Mesenchymal stem cell (in vitro differentiated cells and primary cell): ENCODE data around the gene CS.

Source experiments
- DNase-seq: peaks from one replicate; pipeline ENCODE4 v3.0.0-alpha.2; 2013
- H2AFZ ChIP-seq: one replicate; pipeline ENCODE4 v1.6.1; 2013; ENCODE audit warnings: low read depth, mild to moderate bottlenecking, control low read depth, inconsistent platforms, low read length, moderate library complexity
- H2AK5ac ChIP-seq: 2 replicates; pipeline ENCODE4 v1.6.1; 2013; ENCODE audit warnings: low read length, moderate library complexity, mild to moderate bottlenecking, inconsistent platforms; ENCODE audit not compliant: severe bottlenecking
- H2BK120ac ChIP-seq: one replicate; pipeline ENCODE4 v1.6.1; 2013; ENCODE audit warnings: low read depth, mild to moderate bottlenecking, inconsistent platforms, low read length, moderate library complexity
- H2BK12ac ChIP-seq, 2 experiments: one replicate each; pipeline ENCODE4 v1.6.1; 2013; ENCODE audit warnings: inconsistent platforms in 2 of 2, low read length in 2 of 2, mild to moderate bottlenecking in 2 of 2, moderate library complexity in 2 of 2, control low read depth in 1 of 2
- H2BK15ac ChIP-seq: one replicate; pipeline ENCODE4 v1.6.1; 2013; ENCODE audit warnings: mild to moderate bottlenecking, low read depth, inconsistent platforms; ENCODE audit not compliant: poor library complexity, severe bottlenecking
- H2BK5ac ChIP-seq: 2 replicates; pipeline ENCODE4 v1.6.1; 2013; ENCODE audit warnings: low read depth, mild to moderate bottlenecking, low read length, control low read depth, inconsistent platforms; ENCODE audit not compliant: poor library complexity, severe bottlenecking
- H3K14ac ChIP-seq, 2 experiments: one replicate each; pipeline ENCODE4 v1.6.1; 2013; ENCODE audit warnings: inconsistent platforms in 2 of 2, low read length in 2 of 2, control low read depth in 1 of 2, mild to moderate bottlenecking in 1 of 2, moderate library complexity in 1 of 2
- H3K18ac ChIP-seq, 2 experiments: one replicate each; pipeline ENCODE4 v1.6.1; 2013; ENCODE audit warnings: inconsistent platforms in 2 of 2, low read length in 2 of 2, control low read depth in 1 of 2, low read depth in 1 of 2, mild to moderate bottlenecking in 1 of 2
- H3K23ac ChIP-seq, 2 experiments: one replicate each; pipeline ENCODE4 v1.6.1; 2013; ENCODE audit warnings: inconsistent platforms in 2 of 2, low read length in 2 of 2, mild to moderate bottlenecking in 2 of 2, moderate library complexity in 2 of 2, control low read depth in 1 of 2
- H3K27ac ChIP-seq: 2 replicates; pipeline ENCODE4 v1.5.1; 2013; ENCODE audit warnings: mild to moderate bottlenecking, moderate library complexity, low read length, control low read depth, inconsistent platforms; ENCODE audit not compliant: poor library complexity, severe bottlenecking
- H3K27me3 ChIP-seq, 2 experiments: 2 replicates each; pipeline versions ENCODE4 v1.6.1 to v1.7.0; 2013; ENCODE audit warnings: low read length in 2 of 2, mild to moderate bottlenecking in 2 of 2, moderate library complexity in 2 of 2, control low read depth in 1 of 2, inconsistent platforms in 1 of 2; ENCODE audit not compliant: control insufficient read depth in 1 of 2, insufficient read depth in 1 of 2
- H3K36me3 ChIP-seq, 2 experiments: 2 replicates each; pipeline versions ENCODE4 v1.6.1 to v1.7.0; 2013; ENCODE audit warnings: low read length in 2 of 2, control low read depth in 1 of 2, inconsistent platforms in 1 of 2, low read depth in 1 of 2, mild to moderate bottlenecking in 1 of 2; ENCODE audit not compliant: insufficient read depth in 2 of 2, control insufficient read depth in 1 of 2
- H3K4ac ChIP-seq, 2 experiments: one replicate each; pipeline ENCODE4 v1.6.1; 2013; ENCODE audit warnings: inconsistent platforms in 2 of 2, low read length in 2 of 2, mild to moderate bottlenecking in 2 of 2, moderate library complexity in 2 of 2, control low read depth in 1 of 2, low read depth in 1 of 2
- H3K4me1 ChIP-seq: 2 replicates; pipeline ENCODE4 v1.6.1; 2013; ENCODE audit warnings: low read depth, low read length, control low read depth; ENCODE audit not compliant: control insufficient read depth, insufficient read depth
- H3K4me2 ChIP-seq: 2 replicates; pipeline ENCODE4 v1.6.1; 2013; ENCODE audit warnings: low read length, mild to moderate bottlenecking, inconsistent platforms; ENCODE audit not compliant: poor library complexity, severe bottlenecking
- H3K4me3 ChIP-seq, 2 experiments: 2 replicates each; pipeline versions ENCODE4 v1.5.1 to v1.7.0; 2013; ENCODE audit warnings: low read length in 2 of 2, mild to moderate bottlenecking in 2 of 2, control low read depth in 1 of 2, low read depth in 1 of 2; ENCODE audit not compliant: insufficient read depth in 1 of 2
- H3K79me1 ChIP-seq: replicated peaks from 2 replicates; pipeline ENCODE4 v1.6.1; 2013; ENCODE audit warnings: mild to moderate bottlenecking, control low read depth, low read length, inconsistent platforms; ENCODE audit not compliant: poor library complexity, severe bottlenecking
- H3K9ac ChIP-seq: 2 replicates; pipeline ENCODE4 v1.7.0; 2013; ENCODE audit warnings: mild to moderate bottlenecking, low read length, moderate library complexity
- H3K9me3 ChIP-seq: 2 replicates; pipeline ENCODE4 v1.7.0; 2013; ENCODE audit warnings: mild to moderate bottlenecking, low read length; ENCODE audit not compliant: control insufficient read depth
- H4K8ac ChIP-seq: one replicate; pipeline ENCODE4 v1.6.1; 2013; ENCODE audit warnings: inconsistent platforms, mild to moderate bottlenecking, low read length, moderate library complexity
- H4K91ac ChIP-seq: one replicate; pipeline ENCODE4 v1.6.1; 2013; ENCODE audit warnings: mild to moderate bottlenecking, low read length, inconsistent platforms
- WGBS: methylation state at CpG from one replicate; pipeline ENCODE4 v1.1.7; 2013; ENCODE audit warnings: mixed read lengths; 5-methylcytosine and 5-hydroxymethylcytosine counted together

The CS gene

DNA sequence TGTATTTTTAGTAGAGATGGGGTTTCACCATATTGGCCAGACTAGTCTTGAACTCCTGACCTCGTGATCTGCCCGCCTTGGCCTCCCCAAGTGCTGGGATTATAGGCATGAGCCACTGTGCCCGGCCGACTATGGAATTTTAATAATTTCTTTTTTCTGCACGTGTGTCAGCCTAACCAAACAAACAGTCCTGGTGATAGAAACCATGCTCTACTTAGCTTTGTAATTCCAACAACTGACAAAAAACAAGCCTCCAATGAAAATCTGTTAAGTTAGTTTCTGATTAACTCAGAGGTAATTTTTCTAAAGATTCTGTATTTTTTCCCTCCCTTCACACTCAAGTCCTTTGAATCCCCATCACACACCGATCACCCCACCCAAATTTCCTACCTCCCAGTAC lies 18.1 kb downstream of the CS start:
- DNase-seq: no peak
- H2AK5ac ChIP-seq: no peak overlapping the region
- 91% methylated on average over 5 of the region's 6 CpGs for WGBS

DNA sequence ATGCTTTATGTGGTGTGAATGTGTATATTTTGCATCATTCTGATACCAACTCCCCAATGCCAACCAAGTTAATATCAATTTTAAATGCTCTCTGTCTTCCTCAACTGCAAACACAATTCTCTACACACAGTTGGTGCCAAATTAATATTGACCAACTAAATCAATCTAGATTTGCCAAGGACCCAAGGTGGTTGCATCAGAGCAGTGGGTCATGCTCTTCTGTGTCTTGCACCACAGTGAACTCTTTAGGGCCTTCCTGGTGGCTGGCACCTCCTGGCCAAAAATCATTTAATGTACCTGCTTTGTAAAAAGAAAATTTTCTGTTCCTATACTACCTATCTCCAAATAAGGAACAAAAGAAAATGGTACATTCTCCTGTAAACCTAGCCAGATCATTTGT lies 19.3 kb downstream of the CS start:
- H4K8ac ChIP-seq: no peak overlapping the region
- H3K14ac ChIP-seq: no peak overlapping the region
- H3K23ac ChIP-seq: no peak overlapping the region
- H3K27ac ChIP-seq: no peak overlapping the region
- no peak overlapping the region for H3K9ac ChIP-seq
- H3K27me3 ChIP-seq: no peaks in the 10 kb centered on the region
- no peak overlapping the region for H2AFZ ChIP-seq
- no peak overlapping the region for H4K91ac ChIP-seq
- no peak overlapping the region for H2AK5ac ChIP-seq
- H3K4ac ChIP-seq: no peak overlapping the region
- no peak overlapping the region for H3K18ac ChIP-seq
- H2BK12ac ChIP-seq: no peak overlapping the region
- no peaks in the 10 kb centered on the region for H3K9me3 ChIP-seq
- DNase-seq: no peak
- peaks cover 3% of the 10 kb centered on the region for H3K4me1 ChIP-seq
- H3K36me3 ChIP-seq: peaks cover 59 to 81% of the 10 kb centered on the region in 2 experiments
- no peak overlapping the region for H2BK15ac ChIP-seq
- peaks cover 12% of the 10 kb centered on the region for H3K79me1 ChIP-seq
- H2BK120ac ChIP-seq: no peak overlapping the region
- no peak overlapping the region for H3K4me3 ChIP-seq
- H2BK5ac ChIP-seq: no peak overlapping the region
- no peak overlapping the region for H3K4me2 ChIP-seq

More for the DNA sequence above, 18.1 kb downstream of the CS start:
- H2BK15ac ChIP-seq: no peak overlapping the region
- no peak overlapping the region for H4K8ac ChIP-seq
- H3K4me3 ChIP-seq: no peak overlapping the region
- H3K79me1 ChIP-seq: peaks cover 11% of the 10 kb centered on the region
- no peak overlapping the region for H2BK12ac ChIP-seq
- no peak overlapping the region for H4K91ac ChIP-seq
- H2BK5ac ChIP-seq: no peak overlapping the region
- H3K18ac ChIP-seq: no peak overlapping the region
- no peak overlapping the region for H3K4me2 ChIP-seq
- no peak overlapping the region for H3K23ac ChIP-seq
- H3K27ac ChIP-seq: no peak overlapping the region
- peaks cover 54 to 81% of the 10 kb centered on the region in 2 experiments for H3K36me3 ChIP-seq
- no peak overlapping the region for H3K14ac ChIP-seq
- no peak overlapping the region for H3K9ac ChIP-seq
- no peak overlapping the region for H2AFZ ChIP-seq
- H3K4me1 ChIP-seq: peaks cover 3% of the 10 kb centered on the region
- no peak overlapping the region for H2BK120ac ChIP-seq
- H3K9me3 ChIP-seq: no peaks in the 10 kb centered on the region
- no peaks in the 10 kb centered on the region for H3K27me3 ChIP-seq
- H3K4ac ChIP-seq: no peak overlapping the region

DNA sequence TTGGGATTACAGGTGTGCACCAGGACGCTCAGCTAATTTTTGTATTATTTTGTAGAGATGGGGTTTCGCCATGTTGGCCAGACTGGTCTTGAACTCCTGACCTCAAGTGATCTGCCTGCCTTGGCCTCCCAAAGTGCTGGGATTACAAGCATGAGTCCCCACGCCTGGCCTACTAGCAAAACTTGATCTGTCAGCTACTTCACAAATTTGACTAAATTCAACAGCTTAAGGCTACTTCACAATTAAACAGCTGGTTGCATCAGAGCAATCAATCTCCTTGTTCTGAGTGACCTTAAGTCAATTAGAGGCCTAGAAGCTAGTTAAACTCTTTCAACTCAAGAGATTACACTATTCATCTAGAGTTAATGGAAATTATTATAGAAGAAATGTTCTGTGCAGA lies 21.2 kb downstream of the CS start:
- no peak overlapping the region for H3K18ac ChIP-seq
- H3K9me3 ChIP-seq: no peaks in the 10 kb centered on the region
- H3K9ac ChIP-seq: no peak overlapping the region
- H3K27me3 ChIP-seq: no peaks in the 10 kb centered on the region
- no peak overlapping the region for H3K4me2 ChIP-seq
- H3K79me1 ChIP-seq: peaks cover 14% of the 10 kb centered on the region
- H4K91ac ChIP-seq: no peak overlapping the region
- WGBS: 98% methylated on average over 3 of the region's 3 CpGs
- H2AFZ ChIP-seq: no peak overlapping the region
- H4K8ac ChIP-seq: no peak overlapping the region
- no peaks in the 10 kb centered on the region for H3K4me1 ChIP-seq
- no peak overlapping the region for H3K14ac ChIP-seq
- no peak overlapping the region for H2BK120ac ChIP-seq
- peaks cover 68 to 89% of the 10 kb centered on the region in 2 experiments for H3K36me3 ChIP-seq
- H3K23ac ChIP-seq: no peak overlapping the region
- H3K4ac ChIP-seq: no peak overlapping the region
- H2AK5ac ChIP-seq: no peak overlapping the region
- no peak overlapping the region for H3K27ac ChIP-seq
- no peak for DNase-seq
- no peak overlapping the region for H2BK12ac ChIP-seq
- no peak overlapping the region for H2BK15ac ChIP-seq
- H3K4me3 ChIP-seq: no peak overlapping the region
- H2BK5ac ChIP-seq: no peak overlapping the region

DNA sequence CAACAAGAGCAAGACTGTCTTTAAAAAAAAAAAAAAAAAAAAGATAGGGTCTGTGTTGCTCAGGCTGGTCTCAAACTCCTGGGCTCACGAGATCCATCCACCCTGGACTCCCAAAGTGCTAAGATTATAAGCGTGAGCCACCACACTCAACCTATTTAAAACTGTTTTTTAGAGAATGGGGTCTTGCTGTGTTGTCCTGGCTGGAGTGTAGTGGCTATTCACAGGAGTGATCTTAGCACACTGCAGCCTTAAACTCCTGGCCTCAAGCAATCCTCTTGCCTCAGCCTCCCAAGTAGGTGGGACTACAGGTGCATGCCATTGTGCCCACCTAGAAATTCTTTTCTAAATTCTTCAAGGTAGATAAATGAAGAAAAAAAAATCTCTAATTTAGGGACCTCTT lies 25.8 kb downstream of the CS start:
- H3K9ac ChIP-seq: no peak overlapping the region
- H3K14ac ChIP-seq: no peak overlapping the region

More for the DNA sequence above, 25.8 kb downstream of the CS start:
- Histone ChIP-seq H3K27me3 (no peaks in the 10 kb centered on the region), H3K27ac (no peak overlapping the region), H3K4me2 (no peak overlapping the region), H3K4me3 (no peak overlapping the region), H3K4ac (no peak overlapping the region), H3K36me3 (peaks cover 55 to 91% of the 10 kb centered on the region in 2 experiments), H2BK120ac (no peak overlapping the region), H2AFZ (no peak overlapping the region), H3K79me1 (peaks cover 9% of the 10 kb centered on the region), H3K4me1 (no peaks in the 10 kb centered on the region), H2BK12ac (no peak overlapping the region), H2AK5ac (no peak overlapping the region), H4K8ac (no peak overlapping the region), H4K91ac (no peak overlapping the region), H3K18ac (no peak overlapping the region), H3K23ac (no peak overlapping the region), H2BK15ac (no peak overlapping the region), H3K9me3 (no peaks in the 10 kb centered on the region), H2BK5ac (no peak overlapping the region)
- DNase-seq: no peak
- 80% methylated on average over 2 of the region's 2 CpGs for WGBS
